Left hindlimb (tissue), 1 donor: Measurements from ENCODE around the gene EFCAB6.

Experiments used
- DNase-seq: peaks from one replicate; pipeline ENCODE4 v3.0.0-alpha.2; 2018

Gene EFCAB6

DNA sequence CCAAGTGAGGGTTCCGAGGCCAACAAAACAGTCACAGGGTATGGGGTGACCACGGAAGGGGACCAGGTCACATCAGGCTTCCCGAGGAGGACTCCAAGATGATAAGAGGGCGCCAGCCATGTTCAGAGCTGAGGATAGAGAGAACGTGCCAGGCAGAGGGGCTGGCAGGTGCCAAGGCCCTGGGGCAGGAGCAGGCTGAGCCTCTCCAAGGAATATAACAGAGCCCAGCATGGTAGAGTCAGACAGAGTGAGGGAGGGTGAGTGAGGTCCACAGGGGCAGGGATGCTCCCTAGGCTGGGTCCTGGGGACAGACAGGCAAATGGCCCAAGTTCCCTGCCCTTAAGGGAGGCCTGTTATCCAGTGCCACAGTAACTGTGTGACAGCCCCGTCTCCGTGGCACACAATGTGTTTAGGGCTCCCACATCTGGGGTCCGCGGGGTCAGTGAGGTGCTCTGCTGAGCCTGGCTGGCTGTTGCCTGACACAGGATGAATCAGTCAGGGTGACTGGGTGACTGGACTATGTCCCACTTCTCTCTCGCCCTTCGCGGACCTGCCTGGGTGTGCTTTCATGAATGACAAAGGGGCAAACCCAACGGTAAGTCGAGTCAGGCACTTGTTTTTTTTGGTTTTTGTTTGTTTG lies 295.0 kb downstream of the EFCAB6 start:
- DNase-seq, result no peak

GRCh38 chr22:43516386-43516785 lies 295.7 kb downstream of the EFCAB6 start:
- no peak for DNase-seq

GRCh38 chr22:43515902-43516301 lies 296.2 kb downstream of the EFCAB6 start:
- DNase-seq, result no peak

DNA sequence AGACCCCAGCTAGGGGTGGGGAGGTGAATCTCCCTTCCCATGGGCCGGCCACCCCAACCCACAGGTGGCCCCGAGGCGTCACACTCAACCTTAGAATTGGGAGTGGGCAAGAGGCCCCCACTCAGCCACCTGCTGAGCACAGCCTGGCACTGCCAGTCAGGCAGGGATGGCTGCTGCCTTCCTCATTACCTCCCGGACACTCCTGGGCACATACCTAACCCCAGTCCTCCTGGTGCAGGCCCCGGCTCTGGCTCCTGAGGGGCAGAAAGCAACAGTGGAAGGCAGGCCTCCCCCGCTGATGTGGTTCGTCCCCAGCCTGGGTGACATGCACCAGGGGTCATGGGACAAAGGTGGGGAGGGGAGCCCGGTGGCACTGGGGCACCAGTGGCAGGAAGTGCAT lies 296.7 kb downstream of the EFCAB6 start:
- no peak for DNase-seq

- no peak for DNase-seq
Measured at GRCh38 chr22:43514476-43515157, 297.5 kb downstream of the EFCAB6 start.

GRCh38 chr22:43512279-43512678 lies 299.8 kb downstream of the EFCAB6 start:
- DNase-seq, result no peak

GRCh38 chr22:43511276-43511910 lies 300.7 kb downstream of the EFCAB6 start:
- DNase-seq, result no peak

GRCh38 chr22:43510281-43511070 lies 301.6 kb downstream of the EFCAB6 start:
- no peak for DNase-seq

DNA sequence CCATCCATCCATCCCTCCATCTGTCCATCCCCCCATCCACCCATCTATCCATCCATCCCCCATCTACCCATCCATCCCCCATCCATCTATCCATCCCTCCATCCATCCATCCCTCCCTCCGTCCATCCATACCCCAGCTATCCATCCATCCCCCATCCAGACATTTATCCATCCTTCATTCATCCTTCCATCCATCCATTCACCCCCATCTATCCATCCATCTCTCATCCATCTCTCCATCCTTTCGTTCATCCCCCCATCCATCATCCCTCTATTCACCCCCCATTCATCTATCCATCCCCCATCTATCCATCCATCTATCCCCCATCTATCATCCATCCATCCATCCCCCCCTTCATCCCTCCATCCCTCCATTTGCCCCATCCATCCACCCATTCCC lies 302.8 kb downstream of the EFCAB6 start:
- DNase-seq, result no peak

- DNase-seq, result no peak
Measured at GRCh38 chr22:43508489-43508888, 303.6 kb downstream of the EFCAB6 start.

DNA sequence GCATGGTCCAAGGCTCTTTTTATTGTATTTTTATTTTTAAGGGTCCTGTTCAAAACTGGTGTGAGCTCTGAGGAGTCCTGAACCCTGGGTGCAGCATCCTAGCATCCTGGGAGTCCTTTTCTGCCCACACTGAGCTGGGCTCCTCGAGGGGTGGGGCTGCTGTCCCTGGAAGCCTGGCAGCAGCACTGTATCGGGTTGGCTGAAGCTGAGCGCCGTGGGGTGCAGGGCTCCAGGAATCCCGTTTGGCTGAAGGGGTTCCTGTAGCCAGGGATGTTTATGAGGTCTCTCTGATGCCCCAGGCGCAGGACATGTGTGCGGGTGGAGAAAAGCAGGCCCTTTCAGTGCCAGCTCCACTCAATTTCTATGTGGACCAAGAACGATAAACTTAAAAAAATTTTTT lies 304.9 kb downstream of the EFCAB6 start:
- no peak for DNase-seq

GRCh38 chr22:43506487-43506886 lies 305.6 kb downstream of the EFCAB6 start:
- no peak for DNase-seq

GRCh38 chr22:43505896-43506295 lies 306.2 kb downstream of the EFCAB6 start:
- DNase-seq, result no peak

GRCh38 chr22:43505423-43505822 lies 306.7 kb downstream of the EFCAB6 start:
- no peak for DNase-seq

GRCh38 chr22:43504666-43505261 lies 307.3 kb downstream of the EFCAB6 start:
- DNase-seq, result no peak

DNA sequence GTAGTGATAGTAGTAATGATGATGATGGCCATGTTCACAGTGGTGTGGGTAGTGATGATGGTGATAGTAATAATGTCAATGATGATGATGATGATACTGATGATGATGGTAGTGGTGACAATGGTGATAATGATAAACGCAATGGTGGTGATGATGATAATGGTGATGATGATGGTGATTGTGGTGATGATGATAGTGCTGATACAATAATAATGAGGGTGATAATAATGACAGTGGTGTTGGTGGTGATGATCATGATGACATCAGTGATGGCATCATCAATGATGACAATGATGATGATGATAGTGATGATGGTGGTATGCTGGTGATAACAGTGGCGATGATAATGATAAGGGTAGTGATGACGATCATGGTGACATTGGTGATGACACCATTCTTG lies 308.0 kb downstream of the EFCAB6 start:
- DNase-seq, result no peak

DNA sequence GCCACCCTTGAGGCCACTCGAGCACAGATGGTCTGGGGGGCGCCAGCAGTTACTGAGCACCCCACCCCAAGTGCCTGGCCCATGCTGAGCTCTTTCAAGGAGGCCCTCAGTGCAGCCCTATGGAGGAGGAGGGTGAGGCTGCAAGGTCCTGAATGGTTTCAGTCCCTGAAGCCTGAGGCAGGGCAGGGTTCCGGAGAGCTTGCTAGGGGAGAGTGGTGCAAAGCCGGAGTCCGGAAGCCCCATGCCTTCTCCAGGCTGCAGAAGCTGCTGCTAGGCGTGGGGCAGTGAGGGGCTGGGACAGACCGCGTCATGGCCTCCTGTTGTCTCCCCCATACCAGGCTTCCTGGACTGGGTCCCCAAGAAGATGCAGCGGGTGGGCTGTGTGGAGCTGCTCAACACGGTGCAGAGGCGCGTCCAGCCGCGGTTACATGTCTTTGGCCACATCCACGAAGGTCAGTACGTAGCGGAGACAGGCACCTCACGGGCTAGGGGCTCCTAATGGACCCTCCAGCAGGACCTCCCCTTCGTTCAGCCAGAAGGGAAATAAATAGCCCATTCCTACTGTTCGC lies 309.7 kb downstream of the EFCAB6 start:
- DNase-seq, result peak; percentile 18

- DNase-seq, result peak; percentile 1
Measured at GRCh38 chr22:43501878-43502277, 310.2 kb downstream of the EFCAB6 start.

- DNase-seq, result peak; percentile 3
Measured at GRCh38 chr22:43500792-43501785, 311.0 kb downstream of the EFCAB6 start.

GRCh38 chr22:43498856-43499253 lies 313.2 kb downstream of the EFCAB6 start:
- DNase-seq, result no peak
